Nephron progenitor cell (in vitro differentiated cells): ENCODE measurements around the gene RSPO1.

ENCODE experiments used
- DNase-seq: peaks from one replicate; pipeline ENCODE4 v3.0.0; 2021
- H3K27ac Mint-ChIP-seq: 2 replicates; pipeline ENCODE4 v1.8.0; 2021; ENCODE audit warnings: mild to moderate bottlenecking, moderate library complexity, mixed read lengths
- H3K27me3 Mint-ChIP-seq: 2 replicates; pipeline ENCODE4 v1.8.0; 2021; ENCODE audit warnings: mild to moderate bottlenecking, low read depth, mixed read lengths; ENCODE audit not compliant: poor library complexity
- H3K36me3 Mint-ChIP-seq: 2 replicates; pipeline ENCODE4 v1.8.0; 2021; ENCODE audit warnings: low read depth, mixed read lengths
- H3K4me1 Mint-ChIP-seq: 2 replicates; pipeline ENCODE4 v1.8.0; 2021; ENCODE audit warnings: mixed read lengths
- H3K4me3 Mint-ChIP-seq: 2 replicates; pipeline ENCODE4 v1.8.0; 2021; ENCODE audit warnings: mild to moderate bottlenecking, moderate library complexity, mixed read lengths
- H3K9me3 Mint-ChIP-seq: 2 replicates; pipeline ENCODE4 v1.8.0; 2021; ENCODE audit warnings: mild to moderate bottlenecking, moderate library complexity, mixed read lengths
- TF ChIP-seq, protein P1 (sequence below): fragments of 200-600 bp; sonication (generic); IDR thresholded peaks from 2 replicates; pipeline ENCODE4 v1.5.0; 2021; ENCODE audit warnings: antibody characterized with exemption

The RSPO1 gene

DNA sequence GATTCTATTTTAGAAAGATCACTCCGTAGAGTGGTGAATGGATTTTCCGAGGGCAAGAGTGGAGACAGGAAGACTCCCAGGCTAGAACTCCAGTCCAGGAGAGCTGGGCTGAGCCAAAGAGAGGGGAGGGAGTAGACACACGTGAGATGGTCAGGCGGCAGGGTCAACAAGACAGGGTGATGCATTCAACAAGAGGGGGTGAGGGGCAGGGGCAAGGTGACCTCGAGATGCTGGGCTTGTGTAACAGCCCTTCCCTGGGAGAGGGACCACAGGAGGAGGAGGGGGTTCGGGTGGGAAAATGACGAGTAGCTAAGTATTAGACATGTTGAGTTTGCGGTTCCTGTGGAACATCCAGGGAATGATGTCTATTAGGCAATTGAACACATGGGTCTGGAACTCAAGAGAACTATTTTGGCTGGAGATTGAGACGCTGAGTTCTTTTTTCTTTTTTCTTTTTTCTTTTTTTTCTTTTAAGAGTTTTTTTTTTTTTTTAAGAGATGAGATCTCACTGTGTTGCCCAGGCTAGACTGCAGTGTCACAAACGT lies 13.3 kb downstream of the RSPO1 start:
- H3K4me3 Mint-ChIP-seq: no peak overlapping the region
- H3K36me3 Mint-ChIP-seq: no peaks in the 10 kb centered on the region
- no peaks in the 10 kb centered on the region for H3K4me1 Mint-ChIP-seq
- TF ChIP-seq, protein P1, sequence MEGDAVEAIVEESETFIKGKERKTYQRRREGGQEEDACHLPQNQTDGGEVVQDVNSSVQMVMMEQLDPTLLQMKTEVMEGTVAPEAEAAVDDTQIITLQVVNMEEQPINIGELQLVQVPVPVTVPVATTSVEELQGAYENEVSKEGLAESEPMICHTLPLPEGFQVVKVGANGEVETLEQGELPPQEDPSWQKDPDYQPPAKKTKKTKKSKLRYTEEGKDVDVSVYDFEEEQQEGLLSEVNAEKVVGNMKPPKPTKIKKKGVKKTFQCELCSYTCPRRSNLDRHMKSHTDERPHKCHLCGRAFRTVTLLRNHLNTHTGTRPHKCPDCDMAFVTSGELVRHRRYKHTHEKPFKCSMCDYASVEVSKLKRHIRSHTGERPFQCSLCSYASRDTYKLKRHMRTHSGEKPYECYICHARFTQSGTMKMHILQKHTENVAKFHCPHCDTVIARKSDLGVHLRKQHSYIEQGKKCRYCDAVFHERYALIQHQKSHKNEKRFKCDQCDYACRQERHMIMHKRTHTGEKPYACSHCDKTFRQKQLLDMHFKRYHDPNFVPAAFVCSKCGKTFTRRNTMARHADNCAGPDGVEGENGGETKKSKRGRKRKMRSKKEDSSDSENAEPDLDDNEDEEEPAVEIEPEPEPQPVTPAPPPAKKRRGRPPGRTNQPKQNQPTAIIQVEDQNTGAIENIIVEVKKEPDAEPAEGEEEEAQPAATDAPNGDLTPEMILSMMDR: no peak
- DNase-seq: no peak
- H3K27me3 Mint-ChIP-seq: peaks cover 53% of the 10 kb centered on the region
- no peak overlapping the region for H3K27ac Mint-ChIP-seq
- H3K9me3 Mint-ChIP-seq: no peaks in the 10 kb centered on the region

DNA sequence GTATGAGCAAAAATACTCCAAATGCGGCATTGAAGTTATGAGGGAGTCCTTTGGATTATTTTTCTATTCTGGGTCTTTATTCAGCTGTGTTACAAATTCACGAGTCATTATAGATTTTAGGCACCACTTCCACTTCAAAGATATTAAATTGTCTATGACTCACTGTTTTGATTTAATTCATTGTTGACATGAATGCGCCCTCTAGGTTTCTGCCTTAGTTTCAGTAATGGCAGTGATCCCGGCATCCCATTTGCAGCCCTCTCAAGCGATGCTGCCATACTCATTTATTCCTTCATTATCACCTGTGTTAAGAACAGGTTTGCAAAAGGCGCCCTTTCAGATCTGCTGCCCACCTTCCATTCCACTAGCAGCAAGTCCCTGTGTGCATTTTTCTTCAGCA lies 14.0 kb downstream of the RSPO1 start:
- H3K4me1 Mint-ChIP-seq: no peaks in the 10 kb centered on the region
- H3K9me3 Mint-ChIP-seq: no peaks in the 10 kb centered on the region
- no peaks in the 10 kb centered on the region for H3K36me3 Mint-ChIP-seq
- H3K27ac Mint-ChIP-seq: no peak overlapping the region
- no peak overlapping the region for H3K4me3 Mint-ChIP-seq
- TF ChIP-seq, protein P1: no peak
- H3K27me3 Mint-ChIP-seq: peaks cover 53% of the 10 kb centered on the region
- no peak for DNase-seq

DNA sequence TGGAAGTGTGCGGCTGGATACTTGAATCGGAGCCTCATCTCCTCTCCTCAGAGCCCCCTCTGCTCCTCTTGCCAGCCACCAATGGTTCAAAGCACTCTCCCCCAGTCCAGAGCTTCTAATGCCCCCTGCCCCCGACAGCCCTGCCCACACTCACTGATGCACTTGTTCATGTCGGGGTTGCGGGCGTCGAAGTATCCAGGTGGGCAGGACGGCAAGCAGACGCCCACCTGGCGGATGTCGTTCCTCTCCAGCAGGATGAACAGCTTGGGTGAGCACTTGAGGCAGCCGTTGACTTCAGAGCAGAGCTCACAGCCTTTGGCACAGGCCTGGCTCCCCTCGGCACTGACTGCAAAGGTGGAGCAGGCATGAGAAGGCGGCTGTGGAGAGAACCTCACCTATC lies 18.4 kb downstream of the RSPO1 start:
- Mint-ChIP-seq H3K4me1 (no peaks in the 10 kb centered on the region), H3K27ac (no peak overlapping the region), H3K27me3 (peaks cover 72% of the 10 kb centered on the region), H3K4me3 (no peak overlapping the region), H3K36me3 (no peaks in the 10 kb centered on the region), H3K9me3 (no peaks in the 10 kb centered on the region)
- TF ChIP-seq, protein P1: no peak
- DNase-seq: no peak

DNA sequence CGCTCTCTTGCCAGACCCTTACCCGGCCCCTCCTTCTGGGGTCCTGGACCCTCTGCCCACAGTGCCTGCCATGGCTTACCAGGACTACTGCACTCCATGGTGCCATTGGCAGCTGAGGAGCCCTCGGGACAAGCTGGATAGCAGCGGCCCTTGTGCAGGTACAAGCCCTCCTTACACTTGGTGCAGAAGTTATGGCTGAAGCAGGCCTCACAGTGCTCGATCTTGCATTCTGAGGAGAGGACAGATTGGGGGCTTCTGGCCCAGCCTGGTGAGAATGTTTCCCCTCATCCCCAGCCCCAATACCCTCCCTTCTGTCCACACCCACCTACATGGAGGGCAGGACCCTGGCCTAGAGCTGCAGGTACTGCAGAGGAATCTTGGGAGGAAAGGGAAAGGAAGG lies 20.6 kb downstream of the RSPO1 start:
- H3K27ac Mint-ChIP-seq: no peak overlapping the region
- H3K36me3 Mint-ChIP-seq: no peaks in the 10 kb centered on the region
- peaks cover 80% of the 10 kb centered on the region for H3K27me3 Mint-ChIP-seq
- no peak overlapping the region for H3K4me3 Mint-ChIP-seq
- H3K4me1 Mint-ChIP-seq: no peaks in the 10 kb centered on the region
- TF ChIP-seq, protein P1: no peak
- DNase-seq: no peak
- H3K9me3 Mint-ChIP-seq: no peaks in the 10 kb centered on the region

DNA sequence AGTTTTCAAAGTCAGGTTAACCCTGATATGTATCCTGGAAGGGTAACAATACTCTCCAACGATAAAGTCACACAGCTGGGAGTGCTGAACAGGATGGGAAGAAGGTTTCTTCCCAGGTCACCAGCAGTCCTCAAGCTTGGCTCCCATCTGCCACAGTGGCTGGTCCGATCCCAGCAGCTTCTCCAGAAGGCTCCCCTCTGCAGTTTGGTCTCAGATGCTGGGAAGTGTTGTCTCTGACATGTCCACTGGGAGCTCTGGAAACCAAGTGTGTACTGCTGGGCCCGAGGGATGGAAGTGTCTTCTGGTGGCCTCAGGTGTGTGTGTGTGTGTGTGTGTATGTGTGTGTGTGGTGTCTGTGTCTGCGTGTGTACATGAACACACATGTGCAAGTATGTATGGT lies 22.5 kb downstream of the RSPO1 start:
- TF ChIP-seq, protein P1: no peak
- H3K27ac Mint-ChIP-seq: no peak overlapping the region
- no peaks in the 10 kb centered on the region for H3K36me3 Mint-ChIP-seq
- H3K4me1 Mint-ChIP-seq: no peaks in the 10 kb centered on the region
- DNase-seq: no peak
- no peaks in the 10 kb centered on the region for H3K9me3 Mint-ChIP-seq
- H3K4me3 Mint-ChIP-seq: no peak overlapping the region
- H3K27me3 Mint-ChIP-seq: peaks cover 64% of the 10 kb centered on the region

DNA sequence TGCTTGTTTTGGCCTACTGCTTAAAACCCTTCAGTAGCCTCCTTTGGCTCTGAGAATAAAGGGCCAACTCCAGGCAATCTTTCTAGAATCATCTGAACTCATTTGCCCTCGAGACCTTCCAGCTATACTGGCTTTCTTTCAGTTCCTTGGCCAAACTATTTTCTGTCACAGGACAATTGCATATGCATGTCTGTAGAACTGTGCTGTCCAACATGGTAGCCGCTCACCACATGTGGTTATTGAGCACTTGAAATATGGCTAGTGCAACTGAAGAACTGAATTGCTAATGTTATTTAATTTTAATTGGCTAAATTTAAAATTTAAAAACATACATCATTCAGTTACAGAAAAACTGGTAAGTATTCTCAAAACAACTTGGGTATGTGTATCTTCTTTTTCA lies 24.7 kb downstream of the RSPO1 start:
- Mint-ChIP-seq H3K36me3 (no peaks in the 10 kb centered on the region), H3K27ac (no peak overlapping the region), H3K9me3 (no peaks in the 10 kb centered on the region), H3K4me1 (no peaks in the 10 kb centered on the region), H3K4me3 (no peak overlapping the region), H3K27me3 (peaks cover 42% of the 10 kb centered on the region)
- TF ChIP-seq, protein P1: no peak
- no peak for DNase-seq
